ENCODE data around the gene MYMX.

DNA sequence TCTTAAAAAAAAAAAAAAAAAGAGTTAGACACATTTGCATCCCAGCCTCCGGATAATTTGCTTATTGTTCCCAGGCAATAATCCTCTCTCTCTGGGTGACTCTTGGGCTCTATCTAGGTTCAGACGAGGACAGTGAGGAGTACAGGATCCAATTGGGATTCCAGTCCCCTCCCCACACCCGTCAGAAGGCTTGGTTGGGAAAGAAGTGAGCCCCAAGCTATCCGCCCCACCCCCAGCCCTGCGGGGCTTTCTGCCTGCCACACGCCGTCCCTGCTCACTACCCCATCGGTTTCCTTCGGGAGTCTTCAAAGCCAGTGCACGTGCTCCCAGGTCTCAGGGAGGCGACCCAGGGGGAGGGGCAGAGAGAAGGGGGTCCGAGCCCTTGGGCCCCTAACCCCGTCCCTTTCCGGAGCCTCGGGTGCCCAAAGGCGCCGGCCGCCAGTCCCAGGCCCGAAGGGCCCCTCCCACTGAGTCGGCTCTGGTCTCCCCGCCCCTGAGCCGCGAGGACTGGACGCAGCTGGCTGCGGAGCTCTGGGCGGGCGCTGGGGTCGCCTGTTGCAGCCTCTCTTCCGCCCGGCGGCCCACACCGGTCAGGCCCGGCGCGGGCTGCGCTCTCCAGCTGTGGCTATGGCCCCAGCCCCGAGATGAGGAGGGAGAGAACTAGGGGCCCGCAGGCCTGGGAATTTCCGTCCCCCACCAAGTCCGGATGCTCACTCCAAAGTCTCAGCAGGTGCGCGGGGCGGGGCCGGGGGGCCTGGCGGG, 2.5 kb downstream of the MYMX start:
- TF ChIP-seq CTCF (IDR thresholded peaks at IDR 0.05; ENCODE audit: poor library complexity, severe bottlenecking) (no peak), REST (IDR thresholded peaks at IDR 0.05; ENCODE audit: borderline replicate concordance) (no peak), EP300 (conservative IDR thresholded peaks at IDR 0.05; ENCODE audit: poor library complexity, severe bottlenecking) (no peak), TAF1 (IDR thresholded peaks at IDR 0.05; ENCODE audit: low read depth) (no peak)

Data from neural cell (in vitro differentiated cells).